Measurements from ENCODE around the gene MTERF2. TPM values are rescaled to one million over a fixed set of nuclear protein-coding genes. Genes with fewer than 3 reads are reported as not detected.

MTERF2 gene
- total RNA-seq, 1 experiment from 2014 or later, result 10.6 TPM

- peaks cover 39% of the 10 kb centered on the region for H3K27me3 Mint-ChIP-seq (ENCODE audit: unreplicated experiment)
- no peak for DNase-seq
- TF ChIP-seq, protein P1, sequence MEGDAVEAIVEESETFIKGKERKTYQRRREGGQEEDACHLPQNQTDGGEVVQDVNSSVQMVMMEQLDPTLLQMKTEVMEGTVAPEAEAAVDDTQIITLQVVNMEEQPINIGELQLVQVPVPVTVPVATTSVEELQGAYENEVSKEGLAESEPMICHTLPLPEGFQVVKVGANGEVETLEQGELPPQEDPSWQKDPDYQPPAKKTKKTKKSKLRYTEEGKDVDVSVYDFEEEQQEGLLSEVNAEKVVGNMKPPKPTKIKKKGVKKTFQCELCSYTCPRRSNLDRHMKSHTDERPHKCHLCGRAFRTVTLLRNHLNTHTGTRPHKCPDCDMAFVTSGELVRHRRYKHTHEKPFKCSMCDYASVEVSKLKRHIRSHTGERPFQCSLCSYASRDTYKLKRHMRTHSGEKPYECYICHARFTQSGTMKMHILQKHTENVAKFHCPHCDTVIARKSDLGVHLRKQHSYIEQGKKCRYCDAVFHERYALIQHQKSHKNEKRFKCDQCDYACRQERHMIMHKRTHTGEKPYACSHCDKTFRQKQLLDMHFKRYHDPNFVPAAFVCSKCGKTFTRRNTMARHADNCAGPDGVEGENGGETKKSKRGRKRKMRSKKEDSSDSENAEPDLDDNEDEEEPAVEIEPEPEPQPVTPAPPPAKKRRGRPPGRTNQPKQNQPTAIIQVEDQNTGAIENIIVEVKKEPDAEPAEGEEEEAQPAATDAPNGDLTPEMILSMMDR (IDR thresholded peaks at IDR 0.05; ENCODE audit: unreplicated experiment), result no peak
- H3K4me3 Mint-ChIP-seq (ENCODE audit: low read depth, unreplicated experiment), result no peak overlapping the region
- H3K9me3 Mint-ChIP-seq (ENCODE audit: low read depth, unreplicated experiment), result peaks cover 7% of the 10 kb centered on the region
- BruUV-seq (replicated peaks), result no TSS peak
- peaks cover 7% of the 10 kb centered on the region for H3K4me1 Mint-ChIP-seq (ENCODE audit: low read depth, unreplicated experiment)
- intact Hi-C loops (cut with micrococcal nuclease; ENCODE audit: unreplicated experiment), result no loop called here
- CTCF ChIA-PET, result interaction anchor here (1.2 kb wide), 1 partner anchor 596 kb away, joined by 3 read pairs; the partner anchor contains the start of gene POLR3B
- H3K36me3 Mint-ChIP-seq (ENCODE audit: insufficient read depth, unreplicated experiment), result peaks cover 32% of the 10 kb centered on the region
- H3K27ac Mint-ChIP-seq (ENCODE audit: unreplicated experiment), result no peak overlapping the region
These were observed 33.3 kb downstream of the MTERF2 start for GRCh38 chr12:106953352-106954250.

DNA sequence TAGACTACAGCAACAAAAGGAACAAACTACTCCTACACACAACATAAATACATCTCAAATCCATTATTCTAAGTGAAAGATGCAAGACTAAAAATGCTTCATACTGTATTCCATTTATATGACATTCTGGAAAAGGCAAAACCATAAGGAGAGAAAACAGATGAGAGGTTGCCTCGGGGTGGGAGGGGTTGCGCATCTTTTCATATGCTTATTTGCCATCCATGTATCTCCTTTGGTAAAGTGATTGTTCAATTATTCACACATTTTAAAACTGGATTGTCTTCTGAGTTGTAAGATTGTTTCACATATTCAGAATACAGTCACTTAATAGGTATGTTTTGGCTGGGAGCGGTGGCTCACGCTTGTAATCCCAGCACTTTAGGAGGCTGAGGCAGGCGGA is 36.4 kb downstream of the MTERF2 start:
- BruUV-seq (replicated peaks), result no TSS peak
- peaks cover 7% of the 10 kb centered on the region for H3K4me1 Mint-ChIP-seq (ENCODE audit: low read depth, unreplicated experiment)
- TF ChIP-seq, protein P1 (IDR thresholded peaks at IDR 0.05; ENCODE audit: unreplicated experiment), result no peak
- peaks cover 9% of the 10 kb centered on the region for H3K36me3 Mint-ChIP-seq (ENCODE audit: insufficient read depth, unreplicated experiment)
- CTCF ChIA-PET, result no interaction called here
- peaks cover 11% of the 10 kb centered on the region for H3K9me3 Mint-ChIP-seq (ENCODE audit: low read depth, unreplicated experiment)
- intact Hi-C loops (cut with micrococcal nuclease; ENCODE audit: unreplicated experiment), result no loop called here
- H3K27me3 Mint-ChIP-seq (ENCODE audit: unreplicated experiment), result peaks cover 44% of the 10 kb centered on the region
- no peak overlapping the region for H3K27ac Mint-ChIP-seq (ENCODE audit: unreplicated experiment)
- H3K4me3 Mint-ChIP-seq (ENCODE audit: low read depth, unreplicated experiment), result no peak overlapping the region
- DNase-seq, result no peak

- Mint-ChIP-seq H3K4me1 (ENCODE audit: low read depth, unreplicated experiment) (no peaks in the 10 kb centered on the region), H3K9me3 (ENCODE audit: low read depth, unreplicated experiment) (peaks cover 11% of the 10 kb centered on the region), H3K4me3 (ENCODE audit: low read depth, unreplicated experiment) (no peak overlapping the region), H3K27me3 (ENCODE audit: unreplicated experiment) (peaks cover 43% of the 10 kb centered on the region), H3K27ac (ENCODE audit: unreplicated experiment) (no peak overlapping the region), H3K36me3 (ENCODE audit: insufficient read depth, unreplicated experiment) (no peaks in the 10 kb centered on the region)
- intact Hi-C loops (cut with micrococcal nuclease; ENCODE audit: unreplicated experiment), result no loop called here
- BruUV-seq (replicated peaks), result no TSS peak
- DNase-seq, result no peak
- TF ChIP-seq, protein P1 (IDR thresholded peaks at IDR 0.05; ENCODE audit: unreplicated experiment), result no peak
- CTCF ChIA-PET, result no interaction called here
These were observed 39.5 kb downstream of the MTERF2 start for GRCh38 chr12:106947461-106947860.

- peaks cover 22% of the 10 kb centered on the region for H3K27me3 Mint-ChIP-seq (ENCODE audit: unreplicated experiment)
- peaks cover 11% of the 10 kb centered on the region for H3K9me3 Mint-ChIP-seq (ENCODE audit: low read depth, unreplicated experiment)
- H3K27ac Mint-ChIP-seq (ENCODE audit: unreplicated experiment), result no peak overlapping the region
- TF ChIP-seq, protein P1 (IDR thresholded peaks at IDR 0.05; ENCODE audit: unreplicated experiment), result no peak
- DNase-seq, result no peak
- no TSS peak for BruUV-seq (replicated peaks)
- intact Hi-C loops (cut with micrococcal nuclease; ENCODE audit: unreplicated experiment), result no loop called here
- H3K4me1 Mint-ChIP-seq (ENCODE audit: low read depth, unreplicated experiment), result no peaks in the 10 kb centered on the region
- H3K4me3 Mint-ChIP-seq (ENCODE audit: low read depth, unreplicated experiment), result no peak overlapping the region
- CTCF ChIA-PET, result no interaction called here
- no peaks in the 10 kb centered on the region for H3K36me3 Mint-ChIP-seq (ENCODE audit: insufficient read depth, unreplicated experiment)
These were observed 41.6 kb downstream of the MTERF2 start for GRCh38 chr12:106945261-106945851.
